ENCODE measurements around the gene CHMP2A.

Gene CHMP2A

DNA sequence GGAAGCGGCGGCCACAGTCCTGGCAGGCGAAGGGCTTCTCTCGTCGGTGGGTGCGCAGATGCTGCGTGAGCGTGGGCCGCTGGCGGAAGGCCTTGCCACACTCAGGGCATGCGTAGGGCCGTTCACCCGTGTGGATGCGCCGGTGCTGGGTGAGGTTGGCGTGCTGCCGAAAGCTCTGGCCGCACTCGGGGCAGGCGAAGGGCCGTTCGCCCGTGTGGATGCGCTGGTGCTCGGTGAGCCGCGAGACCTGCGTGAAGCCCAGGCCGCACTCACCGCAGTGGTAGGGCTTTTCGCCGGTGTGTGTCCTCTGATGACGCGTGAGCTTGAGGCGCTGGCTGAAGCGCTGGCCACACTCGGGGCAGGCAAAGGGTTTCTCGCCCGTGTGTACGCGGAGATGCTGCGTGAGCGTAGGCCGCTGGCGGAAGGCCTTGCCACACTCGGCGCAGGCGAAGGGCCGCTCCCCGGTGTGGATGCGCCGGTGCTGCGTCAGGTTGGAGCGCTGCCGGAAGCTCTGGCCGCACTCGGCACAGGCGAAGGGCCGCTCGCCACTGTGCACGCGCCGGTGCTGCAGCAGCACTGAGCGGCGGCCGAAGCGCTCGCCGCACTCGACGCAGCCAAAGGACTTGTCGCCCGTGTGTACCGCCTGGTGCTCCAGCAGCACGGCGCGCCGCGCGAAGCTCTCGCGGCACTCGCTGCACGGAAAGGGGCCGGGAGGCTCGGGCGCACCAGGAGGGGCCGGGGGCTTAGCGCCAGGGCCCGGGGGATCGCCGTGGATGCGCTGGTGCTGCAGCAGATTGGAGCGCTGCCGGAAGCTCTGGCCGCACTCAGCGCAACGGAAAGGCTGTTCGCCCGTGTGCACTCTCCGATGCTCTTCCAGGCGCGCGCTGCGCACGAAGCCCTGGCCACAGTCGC is 7.5 kb upstream of the CHMP2A start:
- peak overlapping the region; percentile 80 for H3K27ac Mint-ChIP-seq
- H3K27me3 Mint-ChIP-seq (ENCODE audit: low read depth) = no peaks in the 10 kb centered on the region
- DNase-seq (ENCODE audit: low spot score) = peak; percentile 54
- peaks cover 23% of the 10 kb centered on the region for H3K36me3 Mint-ChIP-seq (ENCODE audit: low read depth)
- peaks cover 31% of the 10 kb centered on the region for H3K4me1 Mint-ChIP-seq (ENCODE audit: low read depth)
- H3K4me3 Mint-ChIP-seq = peak overlapping the region; percentile 83
- H3K9me3 Mint-ChIP-seq = no peaks in the 10 kb centered on the region

DNA sequence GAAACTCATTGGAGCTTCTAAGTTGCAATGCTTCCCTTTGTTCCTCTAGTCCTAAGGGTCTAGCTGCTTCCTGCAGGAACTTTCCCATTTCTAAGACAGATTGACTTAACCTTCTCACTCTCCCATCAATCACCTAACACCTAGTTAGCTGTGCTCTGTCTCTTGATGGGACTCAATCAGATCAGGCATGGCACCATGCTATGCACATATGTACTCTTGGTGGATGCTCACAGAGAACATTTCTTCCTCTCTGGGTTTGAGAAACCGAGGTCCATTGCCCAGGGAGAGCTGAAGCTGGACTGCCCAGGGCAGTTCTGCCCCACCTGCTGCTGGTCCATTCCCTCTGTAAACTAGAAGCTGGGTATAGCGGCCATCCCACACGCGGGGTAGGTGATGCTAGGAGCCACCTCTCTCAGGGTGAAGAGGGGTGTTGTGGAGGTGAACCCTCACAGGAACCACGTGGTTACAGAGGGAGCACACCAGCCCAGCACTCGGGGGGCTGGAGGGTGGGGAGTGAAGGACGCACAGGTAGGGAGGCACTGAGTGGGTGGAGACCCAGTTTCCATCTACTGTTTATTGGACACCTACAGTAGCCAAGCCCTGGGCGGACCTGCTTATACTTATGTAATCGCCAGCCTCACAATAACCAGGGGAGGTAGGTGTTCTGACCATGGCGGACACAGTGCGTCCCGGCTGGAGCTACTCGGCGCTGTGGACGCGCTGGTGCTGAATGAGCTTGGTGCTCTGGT is 6.6 kb upstream of the CHMP2A start:
- Mint-ChIP-seq H3K36me3 (ENCODE audit: low read depth) (peaks cover 29% of the 10 kb centered on the region), H3K27me3 (ENCODE audit: low read depth) (no peaks in the 10 kb centered on the region), H3K9me3 (no peaks in the 10 kb centered on the region), H3K4me1 (ENCODE audit: low read depth) (peaks cover 35% of the 10 kb centered on the region), H3K4me3 (peak overlapping the region; percentile 83), H3K27ac (peak overlapping the region; percentile 60)
- no peak for DNase-seq (ENCODE audit: low spot score)

DNA sequence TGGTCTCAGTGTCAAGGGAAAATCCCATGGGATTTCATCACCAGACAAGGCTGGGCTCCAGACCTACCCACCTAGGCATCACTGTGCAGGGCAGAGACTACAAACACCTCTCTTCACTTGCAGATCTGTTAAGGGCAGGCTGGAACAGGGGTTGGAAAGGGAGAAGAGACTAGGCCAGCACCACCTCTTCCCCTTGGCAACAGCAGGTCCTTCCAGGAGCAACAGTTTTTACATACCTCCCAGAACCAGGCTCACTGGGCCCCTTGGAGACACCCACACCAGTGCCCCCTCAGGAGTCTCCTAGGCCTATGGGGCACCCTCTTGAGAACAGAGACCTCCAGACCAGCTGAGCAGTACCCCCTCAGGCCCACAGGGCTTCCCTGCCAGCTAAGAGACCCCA is 6.0 kb upstream of the CHMP2A start:
- H3K9me3 Mint-ChIP-seq = no peaks in the 10 kb centered on the region
- H3K36me3 Mint-ChIP-seq (ENCODE audit: low read depth) = peaks cover 34% of the 10 kb centered on the region
- peaks cover 41% of the 10 kb centered on the region for H3K4me1 Mint-ChIP-seq (ENCODE audit: low read depth)
- H3K27me3 Mint-ChIP-seq (ENCODE audit: low read depth) = no peaks in the 10 kb centered on the region
- peak overlapping the region; percentile 99 for H3K4me3 Mint-ChIP-seq
- DNase-seq (ENCODE audit: low spot score) = no peak
- H3K27ac Mint-ChIP-seq = peak overlapping the region; percentile 98

DNA sequence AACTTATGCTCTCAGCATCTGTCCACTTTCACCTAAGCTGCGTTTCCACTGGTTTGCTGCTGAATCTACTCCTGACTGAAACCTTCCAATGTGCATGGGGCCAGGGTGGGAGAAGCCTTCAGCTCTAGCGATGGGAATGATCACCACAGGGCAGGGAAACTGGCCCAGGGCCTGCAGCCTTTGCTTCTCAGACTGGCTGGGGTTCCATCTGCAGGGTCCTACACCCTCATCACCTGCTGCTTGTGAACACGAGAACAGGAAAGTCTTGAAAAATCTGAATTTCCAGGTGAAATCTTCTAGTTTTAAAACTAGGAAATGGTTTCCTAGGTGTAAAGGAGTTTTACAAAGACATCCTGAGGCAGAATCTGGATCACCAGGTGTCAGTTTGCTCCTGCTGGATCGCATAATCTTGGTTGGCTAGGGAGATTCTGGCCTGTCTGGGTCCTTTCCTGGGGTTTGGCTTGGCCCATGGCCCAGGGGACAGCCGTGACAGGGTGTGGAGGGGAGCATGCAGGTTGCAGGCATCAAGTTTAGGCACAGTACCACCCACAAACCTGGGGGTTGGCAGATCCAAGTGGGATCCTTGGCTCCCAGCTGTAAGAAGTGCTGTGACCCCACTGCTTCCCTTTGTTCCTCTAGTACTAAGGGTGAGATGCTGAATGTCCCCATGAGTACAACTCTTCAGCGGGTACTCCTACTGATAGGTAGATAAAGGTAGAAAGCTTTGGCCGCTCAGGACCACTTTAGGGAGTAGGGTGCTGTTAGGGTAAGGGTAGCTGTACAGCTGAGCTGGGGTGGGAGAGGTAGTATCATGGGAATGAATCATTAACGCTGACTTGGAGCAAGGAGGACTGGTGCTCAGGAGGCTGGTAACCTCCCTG is 5.3 kb upstream of the CHMP2A start:
- Mint-ChIP-seq H3K9me3 (no peaks in the 10 kb centered on the region), H3K36me3 (ENCODE audit: low read depth) (peaks cover 36% of the 10 kb centered on the region), H3K4me1 (ENCODE audit: low read depth) (peaks cover 44% of the 10 kb centered on the region), H3K27ac (peak overlapping the region; percentile 98), H3K4me3 (peak overlapping the region; percentile 99), H3K27me3 (ENCODE audit: low read depth) (no peaks in the 10 kb centered on the region)
- no peak for DNase-seq (ENCODE audit: low spot score)

DNA sequence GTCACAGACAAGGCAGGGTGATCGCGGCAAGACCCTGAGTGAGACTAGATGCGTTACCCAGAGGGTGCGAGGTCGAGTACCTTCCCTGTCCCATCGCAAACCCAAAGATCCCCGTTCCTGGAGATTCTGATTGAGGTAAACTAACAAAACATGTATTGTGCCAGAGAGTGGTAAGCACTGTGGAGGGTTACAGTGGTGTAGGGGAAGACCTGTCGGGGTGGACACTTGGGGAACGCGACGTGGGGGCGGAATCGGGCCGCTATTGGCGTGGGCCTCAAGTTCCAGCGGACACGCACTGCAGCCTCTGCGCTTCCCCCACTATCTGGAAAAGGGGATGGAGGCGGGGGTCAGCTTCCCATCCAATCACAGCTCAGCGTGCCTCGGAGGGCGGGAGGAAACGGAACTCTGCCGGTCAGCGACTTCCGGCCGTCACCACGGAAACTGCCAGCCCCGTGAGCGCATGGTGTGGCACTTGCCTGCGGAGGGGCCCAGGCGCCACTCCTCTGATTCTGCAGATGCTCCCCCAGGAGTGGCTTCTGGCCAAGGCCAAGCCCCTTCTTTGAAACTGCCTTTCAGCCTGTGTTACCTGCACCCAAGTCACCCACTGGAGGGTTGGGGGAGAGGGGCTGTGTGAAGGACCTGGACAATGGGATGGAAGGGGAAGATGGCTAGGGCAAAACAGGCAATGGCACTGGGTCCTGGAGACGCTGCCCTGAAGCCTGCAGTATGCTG is 4.5 kb upstream of the CHMP2A start:
- Mint-ChIP-seq H3K27me3 (ENCODE audit: low read depth) (no peaks in the 10 kb centered on the region), H3K4me3 (peak overlapping the region; percentile 99), H3K36me3 (ENCODE audit: low read depth) (peaks cover 41% of the 10 kb centered on the region), H3K9me3 (no peaks in the 10 kb centered on the region), H3K27ac (peak overlapping the region; percentile 98), H3K4me1 (ENCODE audit: low read depth) (peaks cover 45% of the 10 kb centered on the region)
- peak; percentile 81 for DNase-seq (ENCODE audit: low spot score)

DNA sequence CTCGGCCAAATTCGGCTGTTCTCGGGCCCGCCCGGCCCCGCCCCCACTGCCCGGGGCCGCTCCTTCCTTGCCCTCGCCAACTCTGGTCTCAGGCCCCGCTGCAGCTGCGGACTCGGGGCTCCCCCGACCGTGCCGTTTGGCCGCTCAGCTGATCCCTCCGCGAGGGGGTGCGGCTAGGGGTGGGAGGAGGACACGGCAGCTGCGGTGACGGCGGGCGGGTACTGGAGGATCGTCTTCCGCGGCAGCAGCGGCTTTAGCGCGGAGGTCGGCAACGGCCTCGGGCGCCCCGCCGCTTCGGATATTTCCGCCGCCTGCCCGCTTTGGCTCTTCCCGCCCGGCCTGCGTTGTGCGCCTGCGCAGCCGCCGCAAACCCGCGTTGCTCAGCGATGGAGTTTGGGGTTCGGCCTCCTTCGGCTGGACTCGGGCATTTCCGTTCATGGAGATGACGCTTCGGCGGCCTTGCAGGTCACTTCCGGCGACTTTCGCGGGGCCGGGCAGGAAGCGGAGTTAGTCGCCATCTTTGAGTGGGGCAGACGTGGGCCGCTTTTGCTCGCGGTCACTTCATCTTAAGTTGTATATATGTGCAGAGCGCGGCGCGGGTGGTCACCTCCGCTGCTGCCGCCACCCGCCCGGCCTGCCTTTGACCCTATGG is 3.8 kb upstream of the CHMP2A start:
- peak overlapping the region; percentile 98 for H3K27ac Mint-ChIP-seq
- H3K9me3 Mint-ChIP-seq = no peaks in the 10 kb centered on the region
- peaks cover 44% of the 10 kb centered on the region for H3K4me1 Mint-ChIP-seq (ENCODE audit: low read depth)
- DNase-seq (ENCODE audit: low spot score) = peak; percentile 100
- peak overlapping the region; percentile 99 for H3K4me3 Mint-ChIP-seq
- no peaks in the 10 kb centered on the region for H3K27me3 Mint-ChIP-seq (ENCODE audit: low read depth)
- H3K36me3 Mint-ChIP-seq (ENCODE audit: low read depth) = peaks cover 47% of the 10 kb centered on the region

DNA sequence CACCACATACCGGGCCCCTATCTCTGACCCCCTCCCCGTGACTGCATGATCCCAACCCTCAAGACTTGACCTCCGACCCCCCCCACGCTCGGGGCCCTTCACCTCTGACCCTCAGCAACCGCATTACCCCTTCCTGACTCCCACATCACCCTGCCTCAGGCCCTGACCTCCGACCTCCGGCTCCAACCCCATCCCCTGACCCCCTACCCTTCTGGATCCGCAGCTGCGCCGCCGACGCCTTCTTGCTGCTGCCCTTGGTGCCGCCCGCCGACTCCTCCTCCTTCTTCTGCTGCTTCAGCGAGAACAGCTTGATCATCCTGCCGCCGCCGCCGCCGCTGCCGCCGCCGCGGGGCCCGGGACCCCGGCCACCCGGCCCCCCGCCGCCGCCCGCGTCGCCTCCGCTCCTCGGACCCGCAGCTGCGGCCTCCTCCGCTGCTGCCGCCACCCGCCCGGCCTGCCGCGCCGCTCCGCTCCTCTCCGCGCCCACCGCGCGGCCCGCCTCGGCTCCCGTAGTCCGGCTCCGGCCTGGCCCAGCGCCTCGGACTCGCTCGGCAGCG is 3.2 kb upstream of the CHMP2A start, which contains the start of gene UBE2M:
Gene UBE2M (minus strand): TSS at position 546 of the 557 bp plus-strand sequence. CDS start 230 bp downstream, at position 316.
- no peaks in the 10 kb centered on the region for H3K9me3 Mint-ChIP-seq
- no peaks in the 10 kb centered on the region for H3K27me3 Mint-ChIP-seq (ENCODE audit: low read depth)
- peaks cover 41% of the 10 kb centered on the region for H3K4me1 Mint-ChIP-seq (ENCODE audit: low read depth)
- DNase-seq (ENCODE audit: low spot score) = no peak
- H3K27ac Mint-ChIP-seq = peak within 1 kb of the TSS; percentile 98
- peaks cover 47% of the 10 kb centered on the region for H3K36me3 Mint-ChIP-seq (ENCODE audit: low read depth)
- peak within 1 kb of the TSS; percentile 99 for H3K4me3 Mint-ChIP-seq

DNA sequence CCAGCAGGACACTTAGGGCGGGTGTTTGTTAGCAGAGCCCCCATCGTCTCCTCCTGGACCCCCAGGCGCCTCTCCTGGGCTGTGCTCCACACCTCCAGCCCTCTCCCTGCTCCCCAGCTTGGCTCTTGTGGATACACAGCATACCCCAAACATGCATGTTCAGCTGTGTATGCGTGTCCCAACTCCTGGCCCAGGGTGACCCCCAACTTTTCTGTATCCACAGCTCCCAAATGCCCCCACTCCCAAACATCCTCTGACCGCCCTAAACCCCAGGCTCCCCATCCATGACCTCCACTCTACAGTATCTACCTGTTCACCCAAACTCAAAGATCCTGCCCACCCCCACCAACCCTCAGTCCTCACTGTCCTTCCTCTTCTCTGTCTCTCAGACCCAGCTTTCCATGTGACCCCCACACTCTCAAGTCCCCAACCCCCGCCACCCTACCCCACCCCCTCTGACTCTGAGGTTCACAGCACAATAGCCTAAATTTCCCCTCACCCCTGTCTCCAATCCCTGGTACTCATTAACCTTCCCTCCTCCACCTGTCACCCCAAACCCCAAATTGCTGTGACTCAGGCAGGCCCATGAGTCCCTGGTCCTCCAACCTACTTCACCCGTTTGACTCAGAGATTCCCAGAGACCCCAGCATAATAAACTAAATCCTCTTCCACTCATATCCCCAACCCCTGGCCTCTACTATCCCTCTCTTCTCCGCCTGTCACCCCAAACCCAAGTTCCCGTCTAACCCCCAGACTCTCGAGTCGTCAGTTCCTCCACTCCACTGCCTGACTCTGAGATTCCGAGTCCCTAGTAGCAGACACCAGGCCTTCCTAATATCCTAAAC is 2.5 kb upstream of the CHMP2A start:
- H3K4me3 Mint-ChIP-seq = peak overlapping the region; percentile 92
- no peaks in the 10 kb centered on the region for H3K27me3 Mint-ChIP-seq (ENCODE audit: low read depth)
- peaks cover 53% of the 10 kb centered on the region for H3K36me3 Mint-ChIP-seq (ENCODE audit: low read depth)
- DNase-seq (ENCODE audit: low spot score) = no peak
- H3K27ac Mint-ChIP-seq = peak overlapping the region; percentile 93
- H3K4me1 Mint-ChIP-seq (ENCODE audit: low read depth) = peaks cover 44% of the 10 kb centered on the region
- H3K9me3 Mint-ChIP-seq = no peaks in the 10 kb centered on the region

DNA sequence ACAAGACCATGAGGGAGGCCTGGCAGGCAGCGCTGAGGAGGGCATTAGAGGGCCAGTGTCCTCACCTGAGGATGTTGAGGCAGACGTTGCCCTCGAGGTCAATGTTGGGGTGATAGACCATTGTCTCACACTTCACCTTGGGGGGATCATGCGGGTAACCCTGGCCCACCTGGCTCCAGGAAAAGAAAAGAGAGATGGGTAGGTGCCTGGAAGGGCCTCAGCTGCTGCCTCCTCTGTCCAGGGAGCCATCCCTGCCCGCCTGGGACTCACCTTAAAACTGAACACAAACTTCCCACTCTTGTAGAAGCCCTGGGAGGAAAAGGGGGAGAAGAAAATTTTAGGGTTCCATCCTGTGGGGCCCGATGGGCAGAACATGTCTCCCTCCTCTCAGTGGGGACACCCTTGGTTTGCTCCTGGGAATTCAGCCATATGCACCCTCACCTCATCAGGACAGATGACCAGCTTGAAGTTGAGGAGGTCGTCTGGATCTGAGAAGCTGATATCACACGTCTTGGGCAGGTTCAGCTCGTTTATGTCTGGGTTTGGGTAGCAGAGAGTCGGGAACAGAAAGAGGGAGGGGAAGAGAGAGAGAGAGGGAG is 1.8 kb upstream of the CHMP2A start:
- DNase-seq (ENCODE audit: low spot score) = no peak
- Mint-ChIP-seq H3K27me3 (ENCODE audit: low read depth) (no peaks in the 10 kb centered on the region), H3K36me3 (ENCODE audit: low read depth) (peaks cover 60% of the 10 kb centered on the region), H3K27ac (peak overlapping the region; percentile 93), H3K9me3 (no peaks in the 10 kb centered on the region), H3K4me3 (peak overlapping the region; percentile 92), H3K4me1 (ENCODE audit: low read depth) (peaks cover 44% of the 10 kb centered on the region)

DNA sequence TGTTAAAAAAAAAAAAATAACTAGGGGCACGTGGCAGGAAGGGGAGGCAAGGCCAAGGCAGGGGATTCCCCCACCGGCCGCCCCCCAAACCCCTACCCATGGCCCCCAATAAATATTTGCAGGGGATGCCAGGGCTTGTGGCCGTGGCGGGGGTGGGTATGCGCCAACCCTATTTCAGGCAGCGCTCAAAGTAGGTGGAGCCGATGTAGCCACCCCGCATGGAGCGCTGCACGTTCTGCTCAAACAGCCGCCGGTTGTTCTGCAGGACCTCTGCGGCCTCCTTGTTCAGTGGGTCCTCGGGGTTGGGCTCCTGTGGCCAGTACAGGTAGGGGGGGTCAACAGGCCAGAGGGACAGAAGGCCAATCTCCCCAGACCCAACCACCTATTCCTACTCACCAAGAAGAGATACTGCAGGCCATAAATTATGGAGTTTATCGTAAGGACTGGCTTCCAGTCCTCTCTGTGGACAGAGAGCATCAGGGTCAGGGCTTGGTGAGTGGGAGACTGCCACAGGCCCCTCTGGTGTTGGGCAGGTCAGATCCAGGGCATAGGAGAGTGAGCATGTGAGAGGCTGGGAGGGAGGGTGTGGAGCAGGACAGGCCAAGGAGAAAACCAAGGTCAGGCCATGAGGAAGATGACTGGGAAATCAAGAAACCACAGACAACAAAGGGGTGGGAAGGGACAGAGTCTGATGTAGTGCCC is 1.2 kb upstream of the CHMP2A start:
- no peaks in the 10 kb centered on the region for H3K27me3 Mint-ChIP-seq (ENCODE audit: low read depth)
- H3K4me1 Mint-ChIP-seq (ENCODE audit: low read depth) = peaks cover 38% of the 10 kb centered on the region
- H3K4me3 Mint-ChIP-seq = peak overlapping the region; percentile 92
- H3K36me3 Mint-ChIP-seq (ENCODE audit: low read depth) = peaks cover 65% of the 10 kb centered on the region
- DNase-seq (ENCODE audit: low spot score) = no peak
- peak overlapping the region; percentile 99 for H3K27ac Mint-ChIP-seq
- no peaks in the 10 kb centered on the region for H3K9me3 Mint-ChIP-seq

DNA sequence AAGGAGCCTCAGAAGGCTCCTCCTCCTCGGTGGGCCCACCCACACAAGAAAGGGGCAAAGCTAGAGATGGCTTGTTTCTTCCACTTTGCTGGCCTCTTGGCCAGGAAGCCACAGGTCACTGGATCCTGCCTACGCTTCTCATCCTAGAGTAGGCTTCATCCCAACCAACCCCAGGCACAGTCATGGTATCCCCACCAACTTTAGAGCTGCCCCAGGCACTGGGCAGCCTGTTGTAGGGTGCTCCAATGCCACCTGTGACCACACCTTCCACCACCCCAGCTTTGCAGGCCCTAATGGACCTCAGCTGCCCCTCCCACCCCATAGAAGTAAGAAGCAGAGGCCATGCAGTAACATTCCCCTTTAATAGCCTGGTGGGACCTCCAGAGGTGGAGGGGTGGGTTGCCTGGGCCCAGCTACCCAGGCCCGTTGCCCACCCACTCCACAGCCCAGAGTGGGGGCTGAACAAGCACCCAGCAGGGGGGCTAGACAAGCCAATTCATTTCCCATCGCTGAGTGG is 522 bp upstream of the CHMP2A start:
- no peak for DNase-seq (ENCODE audit: low spot score)
- Mint-ChIP-seq H3K27me3 (ENCODE audit: low read depth) (no peaks in the 10 kb centered on the region), H3K36me3 (ENCODE audit: low read depth) (peaks cover 71% of the 10 kb centered on the region), H3K4me3 (peak overlapping the region; percentile 96), H3K27ac (peak overlapping the region; percentile 99), H3K4me1 (ENCODE audit: low read depth) (peaks cover 38% of the 10 kb centered on the region), H3K9me3 (no peaks in the 10 kb centered on the region)

Measured in T-helper 2 cell treated with Interferon-gamma antibody and Interleukin-4, amounts not matched to agents 5 μg/mL and 100 μg/mL, for 36 hours (primary cell).